ENCODE data around the gene PLXNA2.

DNA sequence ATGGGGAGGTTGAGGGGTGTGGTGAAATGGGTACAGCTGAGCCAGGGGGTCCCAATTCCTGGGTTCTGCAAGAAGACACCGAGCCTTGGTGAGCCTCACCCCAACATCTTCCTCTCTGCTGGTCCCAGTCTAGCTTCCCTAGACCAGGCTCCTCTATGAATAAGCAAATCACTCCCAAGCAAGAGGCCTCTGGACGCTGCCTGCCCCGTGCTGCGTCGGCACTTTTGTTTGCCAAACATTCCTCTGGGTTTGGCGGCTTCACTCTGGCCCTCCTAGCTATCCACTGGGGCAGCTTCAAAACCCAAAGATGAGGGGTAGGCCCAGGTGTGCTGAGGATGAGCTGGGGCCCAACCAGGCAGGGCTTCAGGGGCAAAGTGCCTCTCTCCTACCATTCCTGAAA lies 196.2 kb downstream of the PLXNA2 start:
- TF ChIP-seq, protein P1, sequence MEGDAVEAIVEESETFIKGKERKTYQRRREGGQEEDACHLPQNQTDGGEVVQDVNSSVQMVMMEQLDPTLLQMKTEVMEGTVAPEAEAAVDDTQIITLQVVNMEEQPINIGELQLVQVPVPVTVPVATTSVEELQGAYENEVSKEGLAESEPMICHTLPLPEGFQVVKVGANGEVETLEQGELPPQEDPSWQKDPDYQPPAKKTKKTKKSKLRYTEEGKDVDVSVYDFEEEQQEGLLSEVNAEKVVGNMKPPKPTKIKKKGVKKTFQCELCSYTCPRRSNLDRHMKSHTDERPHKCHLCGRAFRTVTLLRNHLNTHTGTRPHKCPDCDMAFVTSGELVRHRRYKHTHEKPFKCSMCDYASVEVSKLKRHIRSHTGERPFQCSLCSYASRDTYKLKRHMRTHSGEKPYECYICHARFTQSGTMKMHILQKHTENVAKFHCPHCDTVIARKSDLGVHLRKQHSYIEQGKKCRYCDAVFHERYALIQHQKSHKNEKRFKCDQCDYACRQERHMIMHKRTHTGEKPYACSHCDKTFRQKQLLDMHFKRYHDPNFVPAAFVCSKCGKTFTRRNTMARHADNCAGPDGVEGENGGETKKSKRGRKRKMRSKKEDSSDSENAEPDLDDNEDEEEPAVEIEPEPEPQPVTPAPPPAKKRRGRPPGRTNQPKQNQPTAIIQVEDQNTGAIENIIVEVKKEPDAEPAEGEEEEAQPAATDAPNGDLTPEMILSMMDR (conservative IDR thresholded peaks at IDR 0.05), result no peak
- no peak for TF ChIP-seq EZH2 (IDR thresholded peaks at IDR 0.05; ENCODE audit: low read depth)

Data from PC-9 (cell line).